HG03378 (cell line): ENCODE results near the gene NOTCH2NLA.
"Not testable (repeated sequence)": the region's sequence is repeated elsewhere in the genome, so short reads cannot be mapped to it uniquely, and the experiment has no call there.

ENCODE experiments used
- ATAC-seq: cut with Tn5 transposase; IDR thresholded peaks from one replicate; pipeline ENCODE4 v1.9.1; 2021; ENCODE audit warnings: mild to moderate bottlenecking, moderate library complexity; ENCODE audit not compliant: unreplicated experiment

The NOTCH2NLA gene

GRCh38 chr1:146167740-146168139 lies 61.1 kb downstream of the NOTCH2NLA start:
- not testable (repeated sequence) for ATAC-seq

- not testable (repeated sequence) for ATAC-seq
Observed at GRCh38 chr1:146167273-146167672, 61.5 kb downstream of the NOTCH2NLA start.

GRCh38 chr1:146144465-146144864 lies 84.4 kb downstream of the NOTCH2NLA start, which contains the start of gene NBPF10:
Gene NBPF10 (minus strand): TSS chr1:146144804. CDS start chr1:146144769, 35 bp downstream.
- not testable (repeated sequence) for ATAC-seq
